H9 (cell line): ENCODE measurements around the gene C1QA. TPM values are rescaled to one million over a fixed set of nuclear protein-coding genes. Genes with fewer than 3 reads are reported as not detected.

ENCODE experiments used
- DNase-seq: peaks from one replicate; pipeline ENCODE4 v3.0.0-alpha.2; 2017
- H2AFZ ChIP-seq: one replicate; pipeline ENCODE4 v1.6.1; 2013; ENCODE audit warnings: mild to moderate bottlenecking, low read length, control low read depth, moderate library complexity
- H2AK5ac ChIP-seq: 2 replicates; pipeline ENCODE4 v1.6.1; 2013; ENCODE audit warnings: low read length, control low read depth, mixed read lengths; ENCODE audit not compliant: insufficient read length
- H2BK120ac ChIP-seq: one replicate; pipeline ENCODE4 v1.6.1; 2013; ENCODE audit warnings: low read depth, mild to moderate bottlenecking, low read length, control low read depth, inconsistent platforms; ENCODE audit not compliant: poor library complexity, severe bottlenecking
- H2BK12ac ChIP-seq: 2 replicates; pipeline ENCODE4 v1.6.1; 2013; ENCODE audit warnings: low read length, control low read depth, mixed read lengths, low read depth; ENCODE audit not compliant: insufficient read length
- H2BK15ac ChIP-seq: 2 replicates; pipeline ENCODE4 v1.6.1; 2013; ENCODE audit warnings: low read depth, low read length, control low read depth
- H2BK20ac ChIP-seq: one replicate; pipeline ENCODE4 v1.6.1; 2013; ENCODE audit warnings: low read depth, mild to moderate bottlenecking, low read length, control low read depth, inconsistent platforms; ENCODE audit not compliant: poor library complexity, severe bottlenecking
- H2BK5ac ChIP-seq: 2 replicates; pipeline ENCODE4 v1.6.1; 2013; ENCODE audit warnings: low read length, control low read depth, mixed read lengths; ENCODE audit not compliant: insufficient read length
- H3K14ac ChIP-seq: 2 replicates; pipeline ENCODE4 v1.6.1; 2013; ENCODE audit warnings: low read length, control low read depth; ENCODE audit not compliant: insufficient read depth
- H3K18ac ChIP-seq: 2 replicates; pipeline ENCODE4 v1.6.1; 2013; ENCODE audit warnings: low read depth, mild to moderate bottlenecking, mixed read lengths, low read length, control low read depth; ENCODE audit not compliant: insufficient read length
- H3K23ac ChIP-seq: 2 replicates; pipeline ENCODE4 v1.6.1; 2013; ENCODE audit warnings: low read length, control low read depth, mixed read lengths, low read depth; ENCODE audit not compliant: insufficient read length
- H3K23me2 ChIP-seq: 2 replicates; pipeline ENCODE4 v1.6.1; 2013; ENCODE audit warnings: low read depth, mild to moderate bottlenecking, mixed read lengths, low read length, control low read depth; ENCODE audit not compliant: insufficient read length, poor library complexity, severe bottlenecking
- H3K27ac ChIP-seq: 2 replicates; pipeline ENCODE4 v1.5.1; 2013; ENCODE audit warnings: low read length, control low read depth, mixed read lengths, low read depth; ENCODE audit not compliant: insufficient read length
- H3K27me3 ChIP-seq: 2 replicates; pipeline ENCODE4 v1.6.1; 2013; ENCODE audit warnings: low read length, control low read depth, inconsistent platforms; ENCODE audit not compliant: insufficient read depth
- H3K4ac ChIP-seq: 2 replicates; pipeline ENCODE4 v1.6.1; 2013; ENCODE audit warnings: low read depth, mild to moderate bottlenecking, control low read depth, inconsistent platforms, low read length, moderate library complexity
- H3K4me1 ChIP-seq: 2 replicates; pipeline ENCODE4 v1.6.1; 2013; ENCODE audit warnings: low read length, control low read depth, inconsistent platforms; ENCODE audit not compliant: insufficient read depth
- H3K4me2 ChIP-seq: 2 replicates; pipeline ENCODE4 v1.6.1; 2013; ENCODE audit warnings: low read length, control low read depth, mixed read lengths; ENCODE audit not compliant: insufficient read length, insufficient read depth
- H3K56ac ChIP-seq: 2 replicates; pipeline ENCODE4 v1.6.1; 2013; ENCODE audit warnings: low read depth, mild to moderate bottlenecking, mixed read lengths, low read length, control low read depth; ENCODE audit not compliant: insufficient read length
- H3K79me1 ChIP-seq: 2 replicates; pipeline ENCODE4 v1.6.1; 2013; ENCODE audit warnings: low read depth, mild to moderate bottlenecking, moderate library complexity, low read length, control low read depth, inconsistent platforms; ENCODE audit not compliant: insufficient read depth, poor library complexity, severe bottlenecking
- H3K79me2 ChIP-seq: 2 replicates; pipeline ENCODE4 v1.6.1; 2013; ENCODE audit warnings: low read length, control low read depth, inconsistent platforms; ENCODE audit not compliant: insufficient read depth
- H3K9ac ChIP-seq: 2 replicates; pipeline ENCODE4 v1.6.1; 2013; ENCODE audit warnings: low read length, control low read depth, mixed read lengths; ENCODE audit not compliant: insufficient read length; ENCODE audit errors: extremely low read depth
- H3K9me3 ChIP-seq: one replicate; pipeline ENCODE4 v1.6.1; 2013; ENCODE audit warnings: low read depth, low read length, inconsistent platforms; ENCODE audit not compliant: control insufficient read depth
- H3T11ph ChIP-seq: one replicate; pipeline ENCODE4 v1.6.1; 2013; ENCODE audit warnings: mild to moderate bottlenecking, low read length, control low read depth, inconsistent platforms
- H4K20me1 ChIP-seq: one replicate; pipeline ENCODE4 v1.6.1; 2013; ENCODE audit not compliant: control insufficient read depth, insufficient read length, insufficient read depth
- H4K5ac ChIP-seq: 2 replicates; pipeline ENCODE4 v1.6.1; 2013; ENCODE audit warnings: low read depth, mild to moderate bottlenecking, mixed read lengths, low read length, control low read depth; ENCODE audit not compliant: insufficient read length
- H4K8ac ChIP-seq: replicated peaks from 2 replicates; pipeline ENCODE4 v1.6.1; 2013; ENCODE audit warnings: low read length, control low read depth, mixed read lengths, low read depth; ENCODE audit not compliant: insufficient read length
- H4K91ac ChIP-seq: 2 replicates; pipeline ENCODE4 v1.6.1; 2013; ENCODE audit warnings: low read depth, mild to moderate bottlenecking, moderate library complexity, mixed read lengths, low read length, control low read depth; ENCODE audit not compliant: insufficient read length
- H3K27ac Mint-ChIP-seq, 3 experiments: 2 replicates in 2 of 3; 3 replicates in 1 of 3; pipeline ENCODE4 v1.8.0; 2020 to 2021; ENCODE audit warnings: mixed read lengths in 3 of 3, mild to moderate bottlenecking in 1 of 3, moderate library complexity in 1 of 3
- H3K27me3 Mint-ChIP-seq: 2 replicates; pipeline ENCODE4 v1.8.0; 2021; ENCODE audit warnings: low read depth, mild to moderate bottlenecking, moderate library complexity, mixed read lengths
- H3K36me3 Mint-ChIP-seq, 3 experiments: 2 replicates in 2 of 3; 3 replicates in 1 of 3; pipeline ENCODE4 v1.8.0; 2020 to 2021; ENCODE audit warnings: low read depth in 3 of 3, mixed read lengths in 3 of 3; ENCODE audit not compliant: insufficient read depth in 1 of 3
- H3K4me1 Mint-ChIP-seq, 2 experiments: 2 replicates each; pipeline ENCODE4 v1.8.0; 2020; ENCODE audit warnings: mixed read lengths in 2 of 2
- H3K4me3 Mint-ChIP-seq, 2 experiments: 2 replicates in 1 of 2; 3 replicates in 1 of 2; pipeline ENCODE4 v1.8.0; 2020 to 2021; ENCODE audit warnings: mild to moderate bottlenecking in 2 of 2, mixed read lengths in 2 of 2, moderate library complexity in 1 of 2
- H3K9me3 Mint-ChIP-seq, 2 experiments: 2 replicates in 1 of 2; 3 replicates in 1 of 2; pipeline ENCODE4 v1.8.0; 2020; ENCODE audit warnings: mild to moderate bottlenecking in 2 of 2, mixed read lengths in 2 of 2, moderate library complexity in 1 of 2
- WGBS: extraction: QIAGEN DNeasy Blood & Tissue Kit; methylation state at CpG from one replicate; pipeline ENCODE4 v1.1.7; 2013; ENCODE audit warnings: missing lambda C conversion rate, low lambda C conversion rate, mixed read lengths; ENCODE audit not compliant: insufficient read length; ENCODE audit errors: extremely low coverage; 5-methylcytosine and 5-hydroxymethylcytosine counted together
- total RNA-seq: library from RNA; stranded (reverse); gene quantifications from 2 replicates; pipeline ENCODE4 v1.2.1, GENCODE V29; 2021
- TF ChIP-seq, protein P1 (sequence below): fragments of 200-600 bp; sonication (generic); conservative IDR thresholded peaks from 3 replicates; pipeline ENCODE4 v1.8.0; 2021; ENCODE audit warnings: antibody characterized with exemption, mild to moderate bottlenecking

Gene C1QA
- total RNA-seq, 1 experiment from 2014 or later = not detected

DNA sequence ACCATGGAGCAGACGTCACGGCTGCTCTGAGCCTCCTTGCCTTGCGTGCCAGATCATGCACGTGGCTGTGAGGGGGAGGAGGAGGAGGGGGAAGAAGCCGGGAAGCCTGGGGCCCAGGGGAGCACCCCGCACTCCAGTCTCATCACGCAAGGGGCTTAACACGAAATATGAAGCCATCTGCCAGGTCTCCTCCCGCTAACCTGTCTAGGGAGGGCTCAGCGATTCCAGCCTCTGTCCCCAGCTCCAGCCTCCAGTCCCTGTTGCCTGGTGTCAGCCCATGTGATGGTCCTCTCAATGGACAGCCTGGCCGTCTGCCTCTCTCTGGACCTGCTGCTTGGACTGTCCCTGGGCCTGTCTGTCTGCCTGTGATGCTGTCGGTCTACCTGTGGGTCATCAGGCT is 22.5 kb upstream of the C1QA start:
- H3K79me1 ChIP-seq = no peaks in the 10 kb centered on the region
- no peak overlapping the region for H3K23ac ChIP-seq
- no peak overlapping the region for H4K91ac ChIP-seq
- H2BK5ac ChIP-seq = no peak overlapping the region
- no peak overlapping the region for H3K4me3 Mint-ChIP-seq
- no peak overlapping the region for H3K27ac Mint-ChIP-seq
- no peaks in the 10 kb centered on the region for H3K79me2 ChIP-seq
- no peak overlapping the region for H3K4ac ChIP-seq
- peaks cover 26 to 64% of the 10 kb centered on the region in 2 experiments for H3K4me1 Mint-ChIP-seq
- no peak overlapping the region for H3K9ac ChIP-seq
- peaks cover 0 to 3% of the 10 kb centered on the region in 2 experiments; a peak in 2 of 5 replicates for H3K9me3 Mint-ChIP-seq
- H3K23me2 ChIP-seq = no peaks in the 10 kb centered on the region
- no peak overlapping the region for H2BK120ac ChIP-seq
- DNase-seq = no peak
- no peaks in the 10 kb centered on the region for H3K36me3 Mint-ChIP-seq
- H3K9me3 ChIP-seq = no peaks in the 10 kb centered on the region
- H2BK12ac ChIP-seq = no peak overlapping the region
- H4K8ac ChIP-seq = no peak overlapping the region
- H3K56ac ChIP-seq = no peak overlapping the region
- no peak overlapping the region for H2BK20ac ChIP-seq
- H3K27me3 Mint-ChIP-seq = peaks cover 60% of the 10 kb centered on the region
- H3T11ph ChIP-seq = no peak overlapping the region
- no peak overlapping the region for H3K4me2 ChIP-seq
- TF ChIP-seq, protein P1, sequence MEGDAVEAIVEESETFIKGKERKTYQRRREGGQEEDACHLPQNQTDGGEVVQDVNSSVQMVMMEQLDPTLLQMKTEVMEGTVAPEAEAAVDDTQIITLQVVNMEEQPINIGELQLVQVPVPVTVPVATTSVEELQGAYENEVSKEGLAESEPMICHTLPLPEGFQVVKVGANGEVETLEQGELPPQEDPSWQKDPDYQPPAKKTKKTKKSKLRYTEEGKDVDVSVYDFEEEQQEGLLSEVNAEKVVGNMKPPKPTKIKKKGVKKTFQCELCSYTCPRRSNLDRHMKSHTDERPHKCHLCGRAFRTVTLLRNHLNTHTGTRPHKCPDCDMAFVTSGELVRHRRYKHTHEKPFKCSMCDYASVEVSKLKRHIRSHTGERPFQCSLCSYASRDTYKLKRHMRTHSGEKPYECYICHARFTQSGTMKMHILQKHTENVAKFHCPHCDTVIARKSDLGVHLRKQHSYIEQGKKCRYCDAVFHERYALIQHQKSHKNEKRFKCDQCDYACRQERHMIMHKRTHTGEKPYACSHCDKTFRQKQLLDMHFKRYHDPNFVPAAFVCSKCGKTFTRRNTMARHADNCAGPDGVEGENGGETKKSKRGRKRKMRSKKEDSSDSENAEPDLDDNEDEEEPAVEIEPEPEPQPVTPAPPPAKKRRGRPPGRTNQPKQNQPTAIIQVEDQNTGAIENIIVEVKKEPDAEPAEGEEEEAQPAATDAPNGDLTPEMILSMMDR = no peak
- no peaks in the 10 kb centered on the region for H4K20me1 ChIP-seq
- no peak overlapping the region for H3K14ac ChIP-seq
- no peak overlapping the region for H2BK15ac ChIP-seq
- H2AFZ ChIP-seq = no peak overlapping the region
- no peak overlapping the region for H4K5ac ChIP-seq
- H3K4me1 ChIP-seq = no peaks in the 10 kb centered on the region; the same call in 1 of the 2 replicates
- H3K27ac ChIP-seq = no peak overlapping the region
- no peak overlapping the region for H2AK5ac ChIP-seq
- no CpG with 5 or more reads among the region's 12 CpGs for WGBS
- H3K18ac ChIP-seq = no peak overlapping the region
- H3K27me3 ChIP-seq = no peaks in the 10 kb centered on the region
